Measurements from ENCODE around the gene NCF1. TPM values are rescaled to one million over a fixed set of nuclear protein-coding genes. Genes with fewer than 3 reads are reported as not detected.
"Not testable (repeated sequence)": the region's sequence is repeated elsewhere in the genome, so short reads cannot be mapped to it uniquely, and the experiment has no call there.

The NCF1 gene
- total RNA-seq, 2 donors from 2014 or later = 0.37 TPM; not detected in 1

DNA sequence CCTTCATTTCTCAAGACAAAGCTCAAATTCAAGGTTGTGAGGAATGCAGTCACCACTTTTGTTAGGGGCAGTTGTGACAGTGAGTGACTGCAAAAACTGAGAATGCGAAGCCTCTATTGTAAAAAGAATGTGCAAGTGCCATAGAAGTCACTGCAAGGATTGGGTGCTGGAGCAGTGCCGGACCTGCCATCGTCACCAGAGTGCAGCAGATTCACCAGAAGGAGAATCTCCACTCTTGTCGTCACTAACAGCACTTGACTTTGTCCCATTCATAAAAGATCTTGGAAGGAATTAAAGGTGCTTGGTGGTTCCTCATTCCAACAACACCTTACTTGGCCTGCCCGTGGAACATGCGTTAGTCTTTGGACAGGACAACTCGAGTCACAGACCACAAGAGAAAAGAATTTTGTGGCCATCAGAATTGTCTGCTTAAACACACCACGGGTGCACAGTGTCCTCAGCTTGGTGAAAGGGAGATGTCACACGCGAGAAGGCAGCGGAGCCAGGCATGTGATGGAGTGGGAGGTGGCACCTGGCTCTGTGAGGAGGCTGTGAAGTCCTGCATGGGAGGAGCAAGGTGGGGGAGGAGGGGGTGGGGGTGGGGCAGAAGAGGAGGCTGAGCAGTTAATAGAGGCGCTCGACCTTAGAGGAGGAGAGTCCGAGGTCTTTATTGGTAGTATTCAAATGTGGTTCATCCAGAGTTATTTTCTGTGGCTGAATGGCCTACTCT lies 33.7 kb upstream of the NCF1 start:
- H3K27me3 ChIP-seq (ENCODE audit: control insufficient read depth, insufficient read depth, low read length, poor library complexity, severe bottlenecking); H3K27me3 Mint-ChIP-seq (ENCODE audit: insufficient read depth); H3K36me3 Mint-ChIP-seq (ENCODE audit: low read depth); H3K9me3 Mint-ChIP-seq; H3K27ac Mint-ChIP-seq; H3K27ac ChIP-seq (ENCODE audit: low read depth, low read length); H3K4me1 ChIP-seq (ENCODE audit: control insufficient read depth, insufficient read depth, low read length); H3K4me3 ChIP-seq (ENCODE audit: low read length); H3K4me1 Mint-ChIP-seq; H3K9me3 ChIP-seq (ENCODE audit: control insufficient read depth, low read length); H3K4me3 Mint-ChIP-seq; H3K9ac ChIP-seq (ENCODE audit: extremely low read depth, low read length, poor library complexity, severe bottlenecking); H3K36me3 ChIP-seq (ENCODE audit: control insufficient read depth, insufficient read depth, low read length); DNase-seq: not testable (repeated sequence)
- WGBS, 2 experiments (ENCODE audit: insufficient coverage in 1 of 2, insufficient read length in 1 of 2) = no CpG with 5 or more reads among the region's 14 CpGs

DNA sequence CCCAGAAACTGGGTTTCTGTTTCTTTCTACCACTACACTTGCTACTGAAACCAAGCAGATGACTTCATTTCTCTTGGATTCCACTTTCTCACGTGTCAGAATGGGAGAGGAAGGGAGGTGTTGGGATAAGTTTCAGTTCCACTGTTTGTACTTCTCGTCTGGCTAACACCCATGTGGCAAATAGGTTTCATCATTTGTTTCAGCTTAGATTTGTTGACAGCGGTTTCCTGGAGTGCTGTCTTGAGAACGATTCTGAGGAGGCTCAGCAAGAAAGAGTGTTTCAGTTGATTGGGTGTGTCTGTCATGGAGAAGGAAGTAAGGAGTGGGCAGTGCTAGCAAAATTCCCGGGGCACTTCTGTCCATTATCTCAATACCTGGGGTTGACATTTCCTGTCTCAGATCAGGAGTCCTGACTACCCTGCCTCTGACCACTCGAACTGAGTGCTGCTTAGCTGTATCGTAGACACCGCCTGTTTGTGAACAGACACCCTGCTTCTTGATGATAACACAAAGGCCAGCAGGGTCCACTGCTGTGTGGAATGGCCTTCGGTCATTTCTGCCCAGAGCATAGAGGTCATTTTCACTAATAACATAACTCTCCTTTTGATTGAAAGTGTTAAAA lies 29.8 kb upstream of the NCF1 start:
- H3K4me3 Mint-ChIP-seq; DNase-seq; H3K4me3 ChIP-seq (ENCODE audit: low read length); H3K36me3 ChIP-seq (ENCODE audit: control insufficient read depth, insufficient read depth, low read length); H3K4me1 Mint-ChIP-seq; H3K27ac ChIP-seq (ENCODE audit: low read depth, low read length); H3K4me1 ChIP-seq (ENCODE audit: control insufficient read depth, insufficient read depth, low read length); H3K9me3 ChIP-seq (ENCODE audit: control insufficient read depth, low read length); H3K36me3 Mint-ChIP-seq (ENCODE audit: low read depth); H3K27me3 ChIP-seq (ENCODE audit: control insufficient read depth, insufficient read depth, low read length, poor library complexity, severe bottlenecking); H3K9ac ChIP-seq (ENCODE audit: extremely low read depth, low read length, poor library complexity, severe bottlenecking); H3K27ac Mint-ChIP-seq; H3K27me3 Mint-ChIP-seq (ENCODE audit: insufficient read depth); H3K9me3 Mint-ChIP-seq: not testable (repeated sequence)
- no CpG with 5 or more reads among the region's 9 CpGs for WGBS, 2 experiments (ENCODE audit: insufficient coverage in 1 of 2, insufficient read length in 1 of 2)

DNA sequence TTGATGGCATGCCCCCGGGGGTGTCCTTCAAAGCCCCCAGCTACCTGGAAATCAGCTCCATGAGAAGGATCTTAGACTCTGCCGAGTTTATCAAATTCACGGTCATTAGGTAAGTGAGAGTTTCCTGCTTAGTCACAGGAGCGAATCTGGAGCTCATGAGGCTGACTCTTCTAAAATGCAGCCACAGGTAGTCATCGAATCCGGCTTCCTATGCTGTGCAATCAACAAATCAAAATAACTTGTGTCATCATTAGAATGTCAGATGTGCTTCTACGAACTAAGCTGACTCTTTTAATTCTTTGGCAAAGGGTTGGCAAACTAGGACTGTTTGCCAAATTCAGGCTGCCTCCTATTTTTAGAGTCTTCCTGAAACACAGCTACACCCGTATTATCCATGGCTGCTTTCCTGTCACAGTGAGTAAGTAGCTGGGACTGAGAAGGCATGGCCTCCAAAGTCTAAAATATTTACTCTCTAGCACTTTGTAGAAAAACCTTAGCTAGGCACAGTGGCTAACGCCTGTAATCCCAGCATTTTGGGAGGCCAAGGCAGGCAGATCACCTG lies 19.8 kb upstream of the NCF1 start:
- not testable (repeated sequence) for H3K4me3 Mint-ChIP-seq; H3K4me1 ChIP-seq (ENCODE audit: control insufficient read depth, insufficient read depth, low read length); H3K27ac ChIP-seq (ENCODE audit: low read depth, low read length); H3K9ac ChIP-seq (ENCODE audit: extremely low read depth, low read length, poor library complexity, severe bottlenecking); H3K27ac Mint-ChIP-seq; H3K9me3 ChIP-seq (ENCODE audit: control insufficient read depth, low read length); H3K36me3 Mint-ChIP-seq (ENCODE audit: low read depth); H3K36me3 ChIP-seq (ENCODE audit: control insufficient read depth, insufficient read depth, low read length); DNase-seq; H3K4me3 ChIP-seq (ENCODE audit: low read length); H3K9me3 Mint-ChIP-seq; H3K4me1 Mint-ChIP-seq; H3K27me3 ChIP-seq (ENCODE audit: control insufficient read depth, insufficient read depth, low read length, poor library complexity, severe bottlenecking); H3K27me3 Mint-ChIP-seq (ENCODE audit: insufficient read depth)
- no CpG with 5 or more reads among the region's 9 CpGs for WGBS, 2 experiments (ENCODE audit: insufficient coverage in 1 of 2, insufficient read length in 1 of 2)

DNA sequence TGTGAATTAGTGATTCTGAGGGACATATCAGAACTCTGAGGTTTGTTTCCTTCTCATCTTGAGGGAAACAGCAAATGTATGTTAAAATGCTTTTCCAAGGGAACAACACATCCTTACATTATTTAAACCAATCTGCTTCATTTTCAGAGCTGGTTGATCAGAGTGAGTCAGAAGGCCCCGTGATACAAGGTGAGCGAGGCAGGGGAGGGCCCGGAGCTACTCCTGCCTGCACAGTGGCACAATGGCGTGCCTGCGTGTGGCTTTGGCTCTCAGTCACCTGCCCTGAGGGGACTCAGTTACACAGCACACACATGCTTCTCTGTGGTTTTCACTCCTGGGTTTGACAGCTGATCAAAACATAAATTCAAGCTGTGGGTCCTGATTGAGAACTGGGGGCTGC lies 17.1 kb upstream of the NCF1 start:
- not testable (repeated sequence) for H3K36me3 ChIP-seq (ENCODE audit: control insufficient read depth, insufficient read depth, low read length); H3K4me1 Mint-ChIP-seq; H3K9me3 Mint-ChIP-seq; H3K9ac ChIP-seq (ENCODE audit: extremely low read depth, low read length, poor library complexity, severe bottlenecking); H3K9me3 ChIP-seq (ENCODE audit: control insufficient read depth, low read length); H3K27ac Mint-ChIP-seq; DNase-seq; H3K27me3 ChIP-seq (ENCODE audit: control insufficient read depth, insufficient read depth, low read length, poor library complexity, severe bottlenecking); H3K36me3 Mint-ChIP-seq (ENCODE audit: low read depth); H3K27me3 Mint-ChIP-seq (ENCODE audit: insufficient read depth); H3K4me3 Mint-ChIP-seq; H3K4me3 ChIP-seq (ENCODE audit: low read length); H3K4me1 ChIP-seq (ENCODE audit: control insufficient read depth, insufficient read depth, low read length); H3K27ac ChIP-seq (ENCODE audit: low read depth, low read length)
- WGBS, 2 experiments (ENCODE audit: insufficient coverage in 1 of 2, insufficient read length in 1 of 2) = no CpG with 5 or more reads among the region's 5 CpGs

DNA sequence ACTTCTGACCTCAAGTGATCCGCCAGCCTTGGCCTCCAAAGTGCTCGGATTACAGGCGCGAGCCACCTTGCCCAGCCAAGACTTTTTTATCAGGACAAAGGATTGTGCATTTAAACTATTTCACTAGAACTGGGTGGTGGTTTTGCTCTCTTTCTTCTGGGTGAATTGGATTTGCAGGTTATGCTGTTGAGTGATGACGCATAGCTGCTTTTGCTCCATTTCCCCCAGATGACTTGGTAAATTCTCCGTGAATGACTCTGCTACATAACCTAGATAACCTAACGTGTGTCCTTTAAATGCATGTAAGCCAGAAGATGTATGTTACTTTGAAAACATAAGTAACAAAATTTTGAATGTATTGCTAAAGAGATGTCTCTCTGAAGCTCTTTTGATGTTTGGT lies 15.5 kb upstream of the NCF1 start:
- not testable (repeated sequence) for H3K4me3 ChIP-seq (ENCODE audit: low read length); H3K27me3 Mint-ChIP-seq (ENCODE audit: insufficient read depth); H3K9ac ChIP-seq (ENCODE audit: extremely low read depth, low read length, poor library complexity, severe bottlenecking); H3K36me3 ChIP-seq (ENCODE audit: control insufficient read depth, insufficient read depth, low read length); H3K27ac Mint-ChIP-seq; H3K9me3 ChIP-seq (ENCODE audit: control insufficient read depth, low read length); H3K9me3 Mint-ChIP-seq; H3K4me1 Mint-ChIP-seq; H3K4me3 Mint-ChIP-seq; H3K27me3 ChIP-seq (ENCODE audit: control insufficient read depth, insufficient read depth, low read length, poor library complexity, severe bottlenecking); H3K4me1 ChIP-seq (ENCODE audit: control insufficient read depth, insufficient read depth, low read length); DNase-seq; H3K27ac ChIP-seq (ENCODE audit: low read depth, low read length); H3K36me3 Mint-ChIP-seq (ENCODE audit: low read depth)
- no CpG with 5 or more reads among the region's 7 CpGs for WGBS, 2 experiments (ENCODE audit: insufficient coverage in 1 of 2, insufficient read length in 1 of 2)

DNA sequence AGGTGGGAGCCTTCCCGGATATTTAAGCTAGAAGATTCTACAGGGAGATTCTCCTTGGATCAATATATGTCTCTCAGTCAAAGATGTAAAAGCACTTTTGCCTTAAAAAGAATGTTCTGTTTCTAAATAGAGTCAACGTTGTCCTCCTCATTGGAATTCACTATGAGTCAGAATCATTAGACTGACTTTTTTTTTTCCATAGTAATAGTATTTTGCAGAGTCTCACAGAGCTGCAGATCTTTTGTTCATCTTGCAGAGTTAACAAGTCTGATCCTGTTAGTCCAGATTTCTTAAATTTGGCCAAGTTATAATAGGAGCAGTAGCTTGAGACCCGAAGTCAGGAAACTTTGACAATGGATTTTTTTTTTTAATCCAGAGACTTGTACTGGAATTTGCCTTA lies 14.8 kb upstream of the NCF1 start:
- not testable (repeated sequence) for DNase-seq; H3K4me1 Mint-ChIP-seq; H3K9me3 ChIP-seq (ENCODE audit: control insufficient read depth, low read length); H3K27ac Mint-ChIP-seq; H3K9me3 Mint-ChIP-seq; H3K4me1 ChIP-seq (ENCODE audit: control insufficient read depth, insufficient read depth, low read length); H3K27ac ChIP-seq (ENCODE audit: low read depth, low read length); H3K27me3 ChIP-seq (ENCODE audit: control insufficient read depth, insufficient read depth, low read length, poor library complexity, severe bottlenecking); H3K36me3 ChIP-seq (ENCODE audit: control insufficient read depth, insufficient read depth, low read length); H3K27me3 Mint-ChIP-seq (ENCODE audit: insufficient read depth); H3K9ac ChIP-seq (ENCODE audit: extremely low read depth, low read length, poor library complexity, severe bottlenecking); H3K36me3 Mint-ChIP-seq (ENCODE audit: low read depth); H3K4me3 Mint-ChIP-seq; H3K4me3 ChIP-seq (ENCODE audit: low read length)
- WGBS, 2 experiments (ENCODE audit: insufficient coverage in 1 of 2, insufficient read length in 1 of 2) = no CpG with 5 or more reads among the region's 3 CpGs
